K562 (cell line): ENCODE results near the gene EFCAB9. TPM values are rescaled to one million over a fixed set of nuclear protein-coding genes. Genes with fewer than 3 reads are reported as not detected.

Experiments
- ATAC-seq: fragments of 200-7000 bp; cut with Tn5 transposase; 3 replicates; pipeline ENCODE4 v1.9.1; 2020; ENCODE audit warnings: moderate library complexity
- BruUV-seq: library from RNA; stranded (reverse); fragments of 400-500 nt; replicated peaks from 2 replicates; lab custom pipeline; 2021; lab: Mats Ljungman, UMichigan
- CTCF ChIA-PET: fragments of 300-600 bp; formaldehyde crosslinking; extraction: SDS; loops from one replicate; lab custom pipeline; 2021; ENCODE audit warnings: low intra/inter-chr PET ratio; lab: Yijun Ruan, JAX
- POLR2A ChIA-PET: fragments of 300-600, 350-650 bp; sonication (Branson Sonifier 250); formaldehyde crosslinking; extraction: SDS; loops from one replicate; lab custom pipeline; 2021; ENCODE audit warnings: antibody characterized with exemption, inconsistent platforms; lab: Yijun Ruan, JAX
- DNase-seq, 4 experiments: peaks; one replicate each; pipeline versions ENCODE4 v3.0.0 to v3.0.0-alpha.2; 2011 to 2018; ENCODE audit warnings: low spot score in 3 of 4, mixed read lengths in 3 of 4; ENCODE audit errors: extremely low read depth in 1 of 4
- FAIRE-seq: peaks from 2 replicates; lab custom pipeline; 2011; peaks lifted over from hg19 to GRCh38; lab: Jason Lieb, UNC
- H2AFZ ChIP-seq: 2 replicates; pipeline ENCODE4 v1.6.0; 2011; ENCODE audit warnings: low read depth, low read length, control low read depth, inconsistent platforms
- H3K27ac ChIP-seq: fragments of 200-600 bp; 3 replicates; pipeline ENCODE4 v1.8.0; 2011; ENCODE audit warnings: low read depth, mild to moderate bottlenecking, control low read depth, inconsistent platforms, low read length, moderate library complexity, mixed read lengths; ENCODE audit errors: extremely low read depth
- H3K27me3 ChIP-seq, 2 experiments: fragments of 300-600 bp in 1 of 2; 2 replicates in 1 of 2; 3 replicates in 1 of 2; pipeline versions ENCODE4 v1.6.0 to v1.8.0; 2011; ENCODE audit warnings: inconsistent platforms in 2 of 2, low read length in 2 of 2, mild to moderate bottlenecking in 1 of 2, mixed read lengths in 1 of 2, moderate library complexity in 1 of 2; ENCODE audit not compliant: control insufficient read depth in 2 of 2, insufficient read depth in 2 of 2
- H3K36me3 ChIP-seq: fragments of 300-600 bp; 3 replicates; pipeline ENCODE4 v1.8.0; 2011; ENCODE audit warnings: mild to moderate bottlenecking, low read length, inconsistent platforms; ENCODE audit not compliant: control insufficient read depth, insufficient read depth
- H3K4me1 ChIP-seq, 2 experiments: fragments of 200-600 bp in 1 of 2; replicated peaks in 1 of 2; 2 replicates in 1 of 2; 3 replicates in 1 of 2; pipeline versions ENCODE4 v1.5.1 to v1.8.0; 2011; ENCODE audit warnings: inconsistent platforms in 2 of 2, low read length in 2 of 2, mild to moderate bottlenecking in 1 of 2, mixed read lengths in 1 of 2, moderate library complexity in 1 of 2; ENCODE audit not compliant: control insufficient read depth in 2 of 2, insufficient read depth in 2 of 2
- H3K4me2 ChIP-seq: 2 replicates; pipeline ENCODE4 v1.6.1; 2011; ENCODE audit warnings: low read length, control low read depth, inconsistent platforms, mixed read lengths; ENCODE audit not compliant: insufficient read depth
- H3K4me3 ChIP-seq: fragments of 200-600 bp; sonication (generic), shearing (Covaris generic); 2 replicates; pipeline ENCODE4 v1.5.1; 2016; ENCODE audit warnings: control low read depth, inconsistent platforms
- H3K79me2 ChIP-seq: fragments of 200-600 bp; 3 replicates; pipeline ENCODE4 v1.8.0; 2011; ENCODE audit warnings: low read length, inconsistent platforms; ENCODE audit not compliant: control insufficient read depth, insufficient read depth
- H3K9ac ChIP-seq, 2 experiments: 2 replicates each; pipeline versions ENCODE4 v1.6.0 to v1.6.1; 2011; ENCODE audit warnings: low read depth in 2 of 2, low read length in 2 of 2, control low read depth in 1 of 2, inconsistent platforms in 1 of 2, mild to moderate bottlenecking in 1 of 2, mixed read lengths in 1 of 2; ENCODE audit not compliant: insufficient read depth in 1 of 2
- H3K9me1 ChIP-seq: one replicate; pipeline ENCODE4 v1.6.0; 2011; ENCODE audit warnings: inconsistent platforms, mild to moderate bottlenecking, low read length, moderate library complexity; ENCODE audit not compliant: control insufficient read depth, insufficient read depth
- H3K9me3 ChIP-seq: replicated peaks from 2 replicates; pipeline ENCODE4 v1.5.1; 2011; ENCODE audit warnings: low read depth, low read length, inconsistent platforms; ENCODE audit not compliant: control insufficient read depth, insufficient read depth
- H4K20me1 ChIP-seq: replicated peaks from 2 replicates; pipeline ENCODE4 v1.6.1; 2011; ENCODE audit warnings: low read length, inconsistent platforms, mixed read lengths; ENCODE audit not compliant: control insufficient read depth, insufficient read depth
- ARID1B ChIP-seq: fragments of 450-650 bp; IDR thresholded peaks from 2 replicates; pipeline ENCODE4 v1.6.1; 2016; ENCODE audit warnings: antibody characterized with exemption, mild to moderate bottlenecking, inconsistent platforms
- CHD1 ChIP-seq: fragments of 200-600 bp; sonication (generic); IDR thresholded peaks from one replicate; pipeline ENCODE4 v1.6.1; 2012; ENCODE audit warnings: mild to moderate bottlenecking, moderate library complexity, low read length, inconsistent platforms
- ELF2 ChIP-seq: fragments of 250-450 bp; sonication (Bioruptor Pico); IDR thresholded peaks from 2 replicates; pipeline ENCODE4 v1.5.0; 2021; ENCODE audit warnings: mild to moderate bottlenecking
- GABPA ChIP-seq: fragments of 200-800 bp; sonication (Bioruptor generic); conservative IDR thresholded peaks from 2 replicates; pipeline ENCODE4 v1.6.1; 2016; ENCODE audit warnings: low read depth, missing genetic modification characterization, missing compliant biosample characterization
- MCM7 ChIP-seq, 2 experiments: fragments of 450-650 bp; IDR thresholded peaks; 2 replicates each; pipeline ENCODE4 v1.6.1; 2016 to 2018
- MIER1 ChIP-seq: fragments of 450-650 bp; IDR thresholded peaks from 2 replicates; pipeline ENCODE4 v1.6.1; 2016; ENCODE audit warnings: antibody characterized with exemption, mild to moderate bottlenecking, low read depth
- NR2C1 ChIP-seq, 2 experiments: fragments of 450-650 bp; IDR thresholded peaks; 2 replicates each; pipeline ENCODE4 v1.6.1; 2017; ENCODE audit warnings: mild to moderate bottlenecking in 2 of 2, antibody characterized with exemption in 1 of 2, inconsistent platforms in 1 of 2, missing compliant biosample characterization in 1 of 2, missing genetic modification characterization in 1 of 2
- POLR3G ChIP-seq: IDR thresholded peaks from 2 replicates; pipeline ENCODE4 v1.6.1; 2011; ENCODE audit not compliant: insufficient read length, insufficient replicate concordance; ENCODE audit errors: extremely low read depth
- RCOR1 ChIP-seq, 2 experiments: IDR thresholded peaks; 2 replicates each; pipeline ENCODE4 v1.6.1; 2012; ENCODE audit warnings: low read depth in 2 of 2, low read length in 2 of 2, borderline replicate concordance in 1 of 2, improper control_type of control experiment in 1 of 2
- ZNF239 ChIP-seq: fragments of 250-450 bp; sonication (Bioruptor Pico); IDR thresholded peaks from 2 replicates; pipeline ENCODE4 v1.4.0; 2020; ENCODE audit warnings: mild to moderate bottlenecking
- ZNF444 ChIP-seq: fragments of 250-450 bp; sonication (Bioruptor Pico); IDR thresholded peaks from 2 replicates; pipeline ENCODE4 v1.4.0; 2020; ENCODE audit warnings: mild to moderate bottlenecking, moderate library complexity
- ZNF79 ChIP-seq: fragments of 250-450 bp; sonication (Bioruptor Pico); IDR thresholded peaks from 2 replicates; pipeline ENCODE4 v1.4.0; 2020; ENCODE audit warnings: low read depth, mild to moderate bottlenecking, moderate library complexity
- WGBS: fragments of 100-300 bp; shearing (Covaris generic); methylation state at CpG from one replicate; pipeline ENCODE4 v1.1.6; 2016; ENCODE audit warnings: low coverage, mixed read lengths; ENCODE audit not compliant: insufficient coverage; ENCODE audit errors: missing lambda C conversion rate; 5-methylcytosine and 5-hydroxymethylcytosine counted together
- in situ Hi-C: fragments of 300-500 bp; cut with MboI; formaldehyde crosslinking; loops from 4 replicates; pipeline ENCODE4 v1.15.0; 2018; ENCODE audit warnings: inconsistent platforms, mixed read lengths
- intact Hi-C: fragments of 100-400 bp; cut with micrococcal nuclease; formaldehyde crosslinking; loops from 2 replicates; pipeline ENCODE4 v1.14.2; 2022
- polyA plus RNA-seq, 8 experiments: library from polyadenylated mRNA; depleted of rRNA in 4 of 8; stranded (reverse) in 5 of 8; unstranded in 3 of 8; fragments of >200 nt; fragmentation: Nextera tagmentation in 2 of 8; fragmentation: Illumina TruSeq in 1 of 8; extraction: Ambion mirVana in 2 of 8; extraction: Trizol in 1 of 8; gene quantifications; 2 replicates each; pipeline versions ENCODE4 v1.2.1 to v1.2.3, GENCODE V29; 2011 to 2014; ENCODE audit warnings: inconsistent platforms in 1 of 8, missing spikeins in 1 of 8
- total RNA-seq, 7 experiments: library from RNA; depleted of rRNA in 6 of 7; stranded (reverse); fragments of >200 nt in 6 of 7; fragmentation: Illumina TruSeq in 2 of 7; extraction: Trizol in 2 of 7; gene quantifications; 2 replicates each; pipeline versions ENCODE4 v1.2.1 to v1.2.3, GENCODE V29; 2011 to 2021; ENCODE audit warnings: low replicate concordance in 1 of 7
- TF ChIP-seq, protein P1 (sequence below): fragments of 450-650 bp; IDR thresholded peaks from 2 replicates; pipeline ENCODE4 v1.6.1; 2016; ENCODE audit warnings: low read depth
- TF ChIP-seq, protein P2 (sequence below): sonication (generic); formaldehyde crosslinking; IDR thresholded peaks from 2 replicates; pipeline ENCODE4 v1.8.1; 2023; ENCODE audit warnings: mild to moderate bottlenecking, missing genetic modification reagents

Gene EFCAB9
- total and polyA plus RNA-seq, 9 of the 15 experiments (the other 6 are each of a cell fraction or from before 2014, with no cell fraction given), result not detected

DNA sequence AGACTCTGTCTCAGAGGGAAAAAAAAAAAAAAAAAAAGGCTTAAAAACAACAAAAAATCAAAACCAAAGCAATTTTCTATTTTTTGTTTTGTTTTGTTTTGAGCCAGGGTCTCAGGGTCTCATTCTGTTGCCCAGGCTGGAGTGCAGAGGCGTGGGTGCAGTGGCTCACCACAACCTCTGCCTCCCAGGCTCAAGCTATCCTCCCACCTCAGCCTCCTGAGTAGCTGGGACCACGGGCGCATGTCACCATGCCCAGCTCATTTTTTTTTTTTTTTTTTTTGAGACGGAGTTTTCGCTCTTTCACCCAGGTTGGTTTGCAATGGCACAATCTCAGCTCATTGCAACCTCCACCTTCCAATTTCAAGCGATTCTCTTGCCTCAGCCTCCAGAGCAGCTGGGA lies 11.7 kb upstream of the EFCAB9 start:
- Histone ChIP-seq H3K4me2 (no peak overlapping the region), H2AFZ (no peak overlapping the region), H3K9ac (no peak overlapping the region), H3K4me3 (no peak overlapping the region), H3K36me3 (no peaks in the 10 kb centered on the region), H4K20me1 (0 out of 2 replicates have a peak, but pooled peaks cover 3% of the 10 kb centered on the region), H3K4me1 (peaks cover 11 to 17% of the 10 kb centered on the region in 2 experiments; a peak in 4 of 5 replicates), H3K27ac (no peak overlapping the region), H3K9me3 (0 out of 2 replicates have a peak, but pooled peaks cover 2% of the 10 kb centered on the region), H3K27me3 (no peaks in the 10 kb centered on the region), H3K79me2 (no peaks in the 10 kb centered on the region), H3K9me1 (no peaks in the 10 kb centered on the region)
- ATAC-seq (no peak), FAIRE-seq (no peak), DNase-seq (no peak)
- ChIA-PET CTCF (no interaction called here), POLR2A (interaction anchor here (0.6 kb wide), 1 partner anchor 788 kb away, joined by 3 read pairs; no protein-coding TSS in a partner anchor)
- in situ Hi-C loops, result no loop called here
- intact Hi-C loops, result no loop called here
- WGBS, result 64% methylated on average over 4 of the region's 6 CpGs
- no TSS peak for BruUV-seq
- TF ChIP-seq, protein P1, sequence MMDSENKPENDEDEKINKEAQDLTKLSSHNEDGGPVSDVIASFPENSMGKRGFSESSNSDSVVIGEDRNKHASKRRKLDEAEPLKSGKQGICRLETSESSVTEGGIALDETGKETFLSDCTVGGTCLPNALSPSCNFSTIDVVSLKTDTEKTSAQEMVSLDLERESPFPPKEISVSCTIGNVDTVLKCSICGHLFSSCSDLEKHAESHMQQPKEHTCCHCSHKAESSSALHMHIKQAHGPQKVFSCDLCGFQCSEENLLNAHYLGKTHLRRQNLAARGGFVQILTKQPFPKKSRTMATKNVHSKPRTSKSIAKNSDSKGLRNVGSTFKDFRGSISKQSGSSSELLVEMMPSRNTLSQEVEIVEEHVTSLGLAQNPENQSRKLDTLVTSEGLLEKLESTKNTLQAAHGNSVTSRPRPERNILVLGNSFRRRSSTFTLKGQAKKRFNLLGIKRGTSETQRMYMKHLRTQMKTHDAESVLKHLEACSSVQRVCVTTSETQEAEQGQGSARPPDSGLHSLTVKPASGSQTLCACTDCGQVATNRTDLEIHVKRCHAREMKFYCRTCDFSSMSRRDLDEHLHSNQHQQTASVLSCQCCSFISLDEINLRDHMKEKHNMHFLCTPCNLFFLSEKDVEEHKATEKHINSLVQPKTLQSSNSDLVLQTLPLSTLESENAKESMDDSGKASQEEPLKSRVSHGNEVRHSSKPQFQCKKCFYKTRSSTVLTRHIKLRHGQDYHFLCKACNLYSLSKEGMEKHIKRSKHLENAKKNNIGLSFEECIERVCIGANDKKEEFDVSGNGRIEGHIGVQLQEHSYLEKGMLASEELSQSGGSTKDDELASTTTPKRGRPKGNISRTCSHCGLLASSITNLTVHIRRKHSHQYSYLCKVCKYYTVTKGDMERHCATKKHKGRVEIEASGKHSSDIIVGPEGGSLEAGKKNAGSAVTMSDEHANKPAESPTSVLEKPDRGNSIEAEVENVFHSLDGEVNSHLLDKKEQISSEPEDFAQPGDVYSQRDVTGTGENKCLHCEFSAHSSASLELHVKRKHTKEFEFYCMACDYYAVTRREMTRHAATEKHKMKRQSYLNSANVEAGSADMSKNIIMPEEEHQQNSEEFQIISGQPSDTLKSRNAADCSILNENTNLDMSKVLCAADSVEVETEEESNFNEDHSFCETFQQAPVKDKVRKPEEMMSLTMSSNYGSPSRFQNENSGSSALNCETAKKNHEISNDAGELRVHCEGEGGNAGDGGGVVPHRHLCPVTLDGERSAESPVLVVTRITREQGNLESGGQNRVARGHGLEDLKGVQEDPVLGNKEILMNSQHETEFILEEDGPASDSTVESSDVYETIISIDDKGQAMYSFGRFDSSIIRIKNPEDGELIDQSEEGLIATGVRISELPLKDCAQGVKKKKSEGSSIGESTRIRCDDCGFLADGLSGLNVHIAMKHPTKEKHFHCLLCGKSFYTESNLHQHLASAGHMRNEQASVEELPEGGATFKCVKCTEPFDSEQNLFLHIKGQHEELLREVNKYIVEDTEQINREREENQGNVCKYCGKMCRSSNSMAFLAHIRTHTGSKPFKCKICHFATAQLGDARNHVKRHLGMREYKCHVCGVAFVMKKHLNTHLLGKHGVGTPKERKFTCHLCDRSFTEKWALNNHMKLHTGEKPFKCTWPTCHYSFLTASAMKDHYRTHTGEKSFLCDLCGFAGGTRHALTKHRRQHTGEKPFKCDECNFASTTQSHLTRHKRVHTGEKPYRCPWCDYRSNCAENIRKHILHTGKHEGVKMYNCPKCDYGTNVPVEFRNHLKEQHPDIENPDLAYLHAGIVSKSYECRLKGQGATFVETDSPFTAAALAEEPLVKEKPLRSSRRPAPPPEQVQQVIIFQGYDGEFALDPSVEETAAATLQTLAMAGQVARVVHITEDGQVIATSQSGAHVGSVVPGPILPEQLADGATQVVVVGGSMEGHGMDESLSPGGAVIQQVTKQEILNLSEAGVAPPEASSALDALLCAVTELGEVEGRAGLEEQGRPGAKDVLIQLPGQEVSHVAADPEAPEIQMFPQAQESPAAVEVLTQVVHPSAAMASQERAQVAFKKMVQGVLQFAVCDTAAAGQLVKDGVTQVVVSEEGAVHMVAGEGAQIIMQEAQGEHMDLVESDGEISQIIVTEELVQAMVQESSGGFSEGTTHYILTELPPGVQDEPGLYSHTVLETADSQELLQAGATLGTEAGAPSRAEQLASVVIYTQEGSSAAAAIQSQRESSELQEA, result no peak
- no peak for TF ChIP-seq ARID1B
- TF ChIP-seq ZNF239, result no peak
- TF ChIP-seq ELF2, result no peak
- TF ChIP-seq ZNF79 (CRISPR knock-in tag), result no peak
- TF ChIP-seq GABPA (tag), result no peak
- TF ChIP-seq ZNF444, result no peak
- no peak for TF ChIP-seq RCOR1 (IDR thresholded peaks at IDR 0.05; ENCODE audit: borderline replicate concordance in 1 of 2, low read depth in 2 of 2, low read length in 2 of 2)
- no peak for TF ChIP-seq MCM7 (IDR thresholded peaks at IDR 0.05)
- no peak for TF ChIP-seq MIER1
- TF ChIP-seq CHD1, result no peak
- no peak for TF ChIP-seq NR2C1 (IDR thresholded peaks at IDR 0.05)
- no peak for TF ChIP-seq NR2C1 (tag; IDR thresholded peaks at IDR 0.05)
- TF ChIP-seq, protein P2, sequence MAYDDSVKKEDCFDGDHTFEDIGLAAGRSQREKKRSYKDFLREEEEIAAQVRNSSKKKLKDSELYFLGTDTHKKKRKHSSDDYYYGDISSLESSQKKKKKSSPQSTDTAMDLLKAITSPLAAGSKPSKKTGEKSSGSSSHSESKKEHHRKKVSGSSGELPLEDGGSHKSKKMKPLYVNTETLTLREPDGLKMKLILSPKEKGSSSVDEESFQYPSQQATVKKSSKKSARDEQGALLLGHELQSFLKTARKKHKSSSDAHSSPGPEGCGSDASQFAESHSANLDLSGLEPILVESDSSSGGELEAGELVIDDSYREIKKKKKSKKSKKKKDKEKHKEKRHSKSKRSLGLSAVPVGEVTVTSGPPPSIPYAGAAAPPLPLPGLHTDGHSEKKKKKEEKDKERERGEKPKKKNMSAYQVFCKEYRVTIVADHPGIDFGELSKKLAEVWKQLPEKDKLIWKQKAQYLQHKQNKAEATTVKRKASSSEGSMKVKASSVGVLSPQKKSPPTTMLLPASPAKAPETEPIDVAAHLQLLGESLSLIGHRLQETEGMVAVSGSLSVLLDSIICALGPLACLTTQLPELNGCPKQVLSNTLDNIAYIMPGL (CRISPR knock-in tag), result no peak
- no peak for TF ChIP-seq POLR3G
